LNCAP (cell line): Measurements from ENCODE around the gene CRIM1.

ENCODE experiments used
- CTCF ChIP-seq: fragments of 450-650 bp; IDR thresholded peaks from 2 replicates; pipeline ENCODE4 v1.5.1; 2017; ENCODE audit warnings: mild to moderate bottlenecking

CRIM1 gene

GRCh38 chr2:36559221-36559942 is 203.8 kb downstream of the CRIM1 start:
- no peak for TF ChIP-seq CTCF

- no peak for TF ChIP-seq CTCF
Measured at GRCh38 chr2:36560726-36561125, 205.1 kb downstream of the CRIM1 start.

- no peak for TF ChIP-seq CTCF
Measured at GRCh38 chr2:36561237-36561944, 205.8 kb downstream of the CRIM1 start.

- no peak for TF ChIP-seq CTCF
Measured at GRCh38 chr2:36562240-36562639, 206.7 kb downstream of the CRIM1 start.

GRCh38 chr2:36562973-36563532 is 207.5 kb downstream of the CRIM1 start:
- TF ChIP-seq CTCF: no peak

GRCh38 chr2:36564377-36564930 is 208.9 kb downstream of the CRIM1 start:
- no peak for TF ChIP-seq CTCF

- no peak for TF ChIP-seq CTCF
Measured at GRCh38 chr2:36565712-36566111, 210.1 kb downstream of the CRIM1 start.
